ENCODE data around the gene FCHO2. TPM values are rescaled to one million over a fixed set of nuclear protein-coding genes. Genes with fewer than 3 reads are reported as not detected.

The FCHO2 gene
- total RNA-seq, 1 experiment from 2014 or later: 25.3 TPM

DNA sequence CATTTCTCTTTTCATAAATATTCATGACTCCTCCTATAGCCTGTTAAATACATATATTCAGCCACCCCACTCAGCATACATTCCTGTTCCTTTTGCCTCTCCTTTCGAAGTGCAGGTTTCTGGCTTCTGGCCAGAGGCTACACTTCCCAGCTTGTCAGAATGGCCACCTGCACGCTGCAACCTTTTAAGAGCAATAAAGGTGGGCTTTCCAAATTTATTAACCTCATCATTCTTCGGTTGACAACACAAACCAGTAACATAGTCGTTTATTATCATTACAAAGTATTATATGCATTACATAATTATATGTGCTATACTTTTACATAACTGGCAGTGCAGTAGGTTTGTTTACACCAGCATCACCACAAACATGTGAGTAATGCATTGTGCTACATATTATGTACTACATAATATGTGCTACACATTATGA is 148.0 kb downstream of the FCHO2 start:
- BruUV-seq (replicated peaks): no TSS peak
- ChIA-PET POLR2A (no interaction called here), CTCF (no interaction called here)
- Histone ChIP-seq H3K36me3 (ENCODE audit: control insufficient read depth, insufficient read depth, low read length) (no peaks in the 10 kb centered on the region), H3K4me1 (ENCODE audit: control insufficient read depth, insufficient read depth, low read length) (no peaks in the 10 kb centered on the region), H3K27ac (ENCODE audit: low read length) (no peak overlapping the region), H3K9me3 (ENCODE audit: control insufficient read depth, insufficient read depth, low read depth, low read length) (no peaks in the 10 kb centered on the region), H3K27me3 (ENCODE audit: control insufficient read depth, insufficient read depth, low read length) (no peaks in the 10 kb centered on the region), H3K4me3 (ENCODE audit: low read depth in 2 of 2, low read length in 2 of 2) (no peak overlapping the region)
- in situ Hi-C loops (cut with HindIII; ENCODE audit: low pct_unique_long_range_greater_than_20kb, low sequenced_read_pairs): no loop called here
- DNase-seq (ENCODE audit: low read depth, low spot score) (no peak), ATAC-seq (no peak)
- TF ChIP-seq POLR2AphosphoS5 (IDR thresholded peaks at IDR 0.05; ENCODE audit: low read depth, low read length): no peak
- intact Hi-C loops (cut with micrococcal nuclease; ENCODE audit: unreplicated experiment): no loop called here

DNA sequence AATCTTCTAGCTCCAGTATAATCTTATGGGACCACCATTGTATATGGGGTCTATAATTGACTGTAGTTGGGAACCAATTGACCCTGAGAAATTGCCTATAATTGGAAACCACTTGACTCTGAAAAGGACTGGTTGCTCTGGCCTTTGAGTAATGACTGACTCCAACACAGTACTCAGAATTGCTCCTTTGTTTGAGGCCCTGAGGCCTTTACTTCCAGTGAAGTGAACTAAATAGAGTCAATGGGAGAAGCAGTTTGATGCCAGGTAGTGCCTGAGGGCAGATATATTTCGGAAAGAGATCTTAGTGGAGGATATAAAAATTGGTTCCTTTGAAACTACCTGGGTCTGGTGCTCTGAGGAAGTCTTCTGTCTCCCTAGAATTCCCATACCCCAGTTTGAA is 148.5 kb downstream of the FCHO2 start:
- Histone ChIP-seq H3K4me1 (ENCODE audit: control insufficient read depth, insufficient read depth, low read length) (no peaks in the 10 kb centered on the region), H3K4me3 (ENCODE audit: low read depth in 2 of 2, low read length in 2 of 2) (no peak overlapping the region), H3K36me3 (ENCODE audit: control insufficient read depth, insufficient read depth, low read length) (no peaks in the 10 kb centered on the region), H3K27me3 (ENCODE audit: control insufficient read depth, insufficient read depth, low read length) (no peaks in the 10 kb centered on the region), H3K9me3 (ENCODE audit: control insufficient read depth, insufficient read depth, low read depth, low read length) (no peaks in the 10 kb centered on the region), H3K27ac (ENCODE audit: low read length) (no peak overlapping the region)
- intact Hi-C loops (cut with micrococcal nuclease; ENCODE audit: unreplicated experiment) (no loop called here), in situ Hi-C loops (cut with HindIII; ENCODE audit: low pct_unique_long_range_greater_than_20kb, low sequenced_read_pairs) (no loop called here)
- CTCF ChIA-PET: no interaction called here
- BruUV-seq (replicated peaks): no TSS peak
- ATAC-seq (no peak), DNase-seq (ENCODE audit: low read depth, low spot score) (no peak)
- no peak for TF ChIP-seq TCF7L2 (IDR thresholded peaks at IDR 0.05; ENCODE audit: low read depth, low read length)
- TF ChIP-seq POLR2AphosphoS5 (IDR thresholded peaks at IDR 0.05; ENCODE audit: low read depth, low read length): no peak
- no peak for TF ChIP-seq SIN3A (IDR thresholded peaks at IDR 0.05; ENCODE audit: borderline replicate concordance, insufficient read depth, low read depth, low read length)
- no peak for TF ChIP-seq REST (IDR thresholded peaks at IDR 0.05; ENCODE audit: insufficient read depth in 1 of 2, low read depth in 2 of 2, low read length in 1 of 2)
- TF ChIP-seq, protein P1, sequence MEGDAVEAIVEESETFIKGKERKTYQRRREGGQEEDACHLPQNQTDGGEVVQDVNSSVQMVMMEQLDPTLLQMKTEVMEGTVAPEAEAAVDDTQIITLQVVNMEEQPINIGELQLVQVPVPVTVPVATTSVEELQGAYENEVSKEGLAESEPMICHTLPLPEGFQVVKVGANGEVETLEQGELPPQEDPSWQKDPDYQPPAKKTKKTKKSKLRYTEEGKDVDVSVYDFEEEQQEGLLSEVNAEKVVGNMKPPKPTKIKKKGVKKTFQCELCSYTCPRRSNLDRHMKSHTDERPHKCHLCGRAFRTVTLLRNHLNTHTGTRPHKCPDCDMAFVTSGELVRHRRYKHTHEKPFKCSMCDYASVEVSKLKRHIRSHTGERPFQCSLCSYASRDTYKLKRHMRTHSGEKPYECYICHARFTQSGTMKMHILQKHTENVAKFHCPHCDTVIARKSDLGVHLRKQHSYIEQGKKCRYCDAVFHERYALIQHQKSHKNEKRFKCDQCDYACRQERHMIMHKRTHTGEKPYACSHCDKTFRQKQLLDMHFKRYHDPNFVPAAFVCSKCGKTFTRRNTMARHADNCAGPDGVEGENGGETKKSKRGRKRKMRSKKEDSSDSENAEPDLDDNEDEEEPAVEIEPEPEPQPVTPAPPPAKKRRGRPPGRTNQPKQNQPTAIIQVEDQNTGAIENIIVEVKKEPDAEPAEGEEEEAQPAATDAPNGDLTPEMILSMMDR (IDR thresholded peaks at IDR 0.05): no peak
- POLR2A ChIA-PET: no interaction called here

DNA sequence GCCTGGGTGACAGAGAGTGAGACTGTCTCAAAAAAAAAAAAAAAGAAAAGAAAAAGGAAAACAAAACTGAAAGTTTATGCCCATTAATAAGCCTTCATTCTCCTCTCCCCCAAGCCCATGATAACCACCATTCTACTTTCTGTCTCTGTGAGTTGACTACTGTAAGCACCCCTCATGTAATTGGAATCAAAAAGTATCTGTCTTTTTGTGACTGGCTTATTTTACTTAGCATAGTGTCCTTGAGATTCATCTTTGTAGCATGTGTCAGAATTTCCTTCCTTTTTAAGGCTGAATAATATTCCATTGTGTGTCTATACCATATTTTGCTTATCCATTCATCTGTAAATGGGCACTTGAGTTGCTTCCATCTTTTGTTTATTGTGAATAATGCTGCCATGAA is 150.5 kb downstream of the FCHO2 start:
- no TSS peak for BruUV-seq (replicated peaks)
- in situ Hi-C loops (cut with HindIII; ENCODE audit: low pct_unique_long_range_greater_than_20kb, low sequenced_read_pairs): no loop called here
- intact Hi-C loops (cut with micrococcal nuclease; ENCODE audit: unreplicated experiment): no loop called here
- Histone ChIP-seq H3K4me3 (ENCODE audit: low read depth in 2 of 2, low read length in 2 of 2) (no peak overlapping the region), H3K36me3 (ENCODE audit: control insufficient read depth, insufficient read depth, low read length) (no peaks in the 10 kb centered on the region), H3K27ac (ENCODE audit: low read length) (no peak overlapping the region), H3K9me3 (ENCODE audit: control insufficient read depth, insufficient read depth, low read depth, low read length) (no peaks in the 10 kb centered on the region), H3K4me1 (ENCODE audit: control insufficient read depth, insufficient read depth, low read length) (no peaks in the 10 kb centered on the region), H3K27me3 (ENCODE audit: control insufficient read depth, insufficient read depth, low read length) (no peaks in the 10 kb centered on the region)
- DNase-seq (ENCODE audit: low read depth, low spot score) (no peak), ATAC-seq (no peak)
- TF ChIP-seq TCF7L2 (IDR thresholded peaks at IDR 0.05; ENCODE audit: low read depth, low read length) (no peak), REST (IDR thresholded peaks at IDR 0.05; ENCODE audit: insufficient read depth in 1 of 2, low read depth in 2 of 2, low read length in 1 of 2) (no peak)
- ChIA-PET CTCF (no interaction called here), POLR2A (no interaction called here)

Data from Panc1 (cell line).